ENCODE results near the gene ARID3A. TPM values are rescaled to one million over a fixed set of nuclear protein-coding genes. Genes with fewer than 3 reads are reported as not detected.

Gene ARID3A
- total RNA-seq, 2 experiments from 2014 or later: 9.9 to 21.6 TPM

DNA sequence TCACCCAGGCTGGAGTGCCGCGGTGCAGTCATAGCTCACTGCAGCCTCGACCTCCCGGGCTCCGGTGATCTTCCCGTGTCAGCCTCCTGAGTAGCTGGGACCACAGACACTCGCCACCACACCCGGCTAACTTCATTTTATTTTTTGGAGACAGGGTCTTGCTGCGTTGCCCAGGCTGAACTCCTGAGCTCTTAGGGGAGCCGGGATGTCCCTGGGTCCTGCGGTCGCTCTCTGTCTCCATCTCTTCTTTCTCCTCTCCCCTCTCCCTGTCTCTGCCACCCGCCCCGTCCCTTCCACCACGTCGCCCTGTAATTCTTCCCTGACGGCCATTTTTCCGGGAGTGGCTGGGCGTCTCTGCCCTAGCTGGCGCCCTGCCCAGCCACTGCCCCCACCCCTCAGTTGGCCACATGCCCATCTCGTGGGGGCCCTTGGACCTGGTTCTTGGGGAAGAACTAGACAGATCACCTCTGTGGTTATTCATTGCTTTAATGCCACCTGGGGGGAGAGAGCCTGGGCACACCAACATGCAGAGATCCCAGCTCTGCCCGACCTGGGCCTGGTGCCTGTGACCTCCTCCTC, 18.9 kb downstream of the ARID3A start:
- H2AFZ ChIP-seq (ENCODE audit: low read length): no peak overlapping the region
- no peaks in the 10 kb centered on the region for H3K79me2 ChIP-seq (ENCODE audit: insufficient read depth, low read depth, low read length)
- H3K4me1 ChIP-seq (ENCODE audit: insufficient read depth, low read length, poor library complexity, severe bottlenecking): peaks cover 29% of the 10 kb centered on the region
- ChIA-PET CTCF (ENCODE audit: unreplicated experiment) (no interaction called here), POLR2A (interaction anchor here (0.6 to 1.2 kb wide), 2 partner anchors 36 to 43 kb away, joined by 3 read pairs; no protein-coding TSS in a partner anchor)
- DNase-seq (ENCODE audit: low spot score): no peak
- no peaks in the 10 kb centered on the region for H3K36me3 ChIP-seq (ENCODE audit: insufficient read depth, low read length)
- H3K27ac ChIP-seq (ENCODE audit: low read depth, low read length, poor library complexity, severe bottlenecking): no peak overlapping the region
- H3K9me3 ChIP-seq (ENCODE audit: low read length): no peaks in the 10 kb centered on the region
- no peaks in the 10 kb centered on the region for H4K20me1 ChIP-seq (ENCODE audit: insufficient read depth, low read length)
- intact Hi-C loops (cut with micrococcal nuclease; ENCODE audit: unreplicated experiment): no loop called here
- TF ChIP-seq, protein P1, sequence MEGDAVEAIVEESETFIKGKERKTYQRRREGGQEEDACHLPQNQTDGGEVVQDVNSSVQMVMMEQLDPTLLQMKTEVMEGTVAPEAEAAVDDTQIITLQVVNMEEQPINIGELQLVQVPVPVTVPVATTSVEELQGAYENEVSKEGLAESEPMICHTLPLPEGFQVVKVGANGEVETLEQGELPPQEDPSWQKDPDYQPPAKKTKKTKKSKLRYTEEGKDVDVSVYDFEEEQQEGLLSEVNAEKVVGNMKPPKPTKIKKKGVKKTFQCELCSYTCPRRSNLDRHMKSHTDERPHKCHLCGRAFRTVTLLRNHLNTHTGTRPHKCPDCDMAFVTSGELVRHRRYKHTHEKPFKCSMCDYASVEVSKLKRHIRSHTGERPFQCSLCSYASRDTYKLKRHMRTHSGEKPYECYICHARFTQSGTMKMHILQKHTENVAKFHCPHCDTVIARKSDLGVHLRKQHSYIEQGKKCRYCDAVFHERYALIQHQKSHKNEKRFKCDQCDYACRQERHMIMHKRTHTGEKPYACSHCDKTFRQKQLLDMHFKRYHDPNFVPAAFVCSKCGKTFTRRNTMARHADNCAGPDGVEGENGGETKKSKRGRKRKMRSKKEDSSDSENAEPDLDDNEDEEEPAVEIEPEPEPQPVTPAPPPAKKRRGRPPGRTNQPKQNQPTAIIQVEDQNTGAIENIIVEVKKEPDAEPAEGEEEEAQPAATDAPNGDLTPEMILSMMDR (conservative IDR thresholded peaks at IDR 0.05; ENCODE audit: low read length): no peak
- no peak for TF ChIP-seq EZH2phosphoT487 (IDR thresholded peaks at IDR 0.05; ENCODE audit: borderline replicate concordance, low read depth, low read length)
- H3K4me2 ChIP-seq (ENCODE audit: low read length): no peak overlapping the region
- no peaks in the 10 kb centered on the region for H3K9me2 ChIP-seq (ENCODE audit: insufficient read depth, low read length)
- no TSS peak for BruUV-seq (replicated peaks)
- no peak overlapping the region for H3K4me3 ChIP-seq (ENCODE audit: low read depth, low read length, poor library complexity, severe bottlenecking)

DNA sequence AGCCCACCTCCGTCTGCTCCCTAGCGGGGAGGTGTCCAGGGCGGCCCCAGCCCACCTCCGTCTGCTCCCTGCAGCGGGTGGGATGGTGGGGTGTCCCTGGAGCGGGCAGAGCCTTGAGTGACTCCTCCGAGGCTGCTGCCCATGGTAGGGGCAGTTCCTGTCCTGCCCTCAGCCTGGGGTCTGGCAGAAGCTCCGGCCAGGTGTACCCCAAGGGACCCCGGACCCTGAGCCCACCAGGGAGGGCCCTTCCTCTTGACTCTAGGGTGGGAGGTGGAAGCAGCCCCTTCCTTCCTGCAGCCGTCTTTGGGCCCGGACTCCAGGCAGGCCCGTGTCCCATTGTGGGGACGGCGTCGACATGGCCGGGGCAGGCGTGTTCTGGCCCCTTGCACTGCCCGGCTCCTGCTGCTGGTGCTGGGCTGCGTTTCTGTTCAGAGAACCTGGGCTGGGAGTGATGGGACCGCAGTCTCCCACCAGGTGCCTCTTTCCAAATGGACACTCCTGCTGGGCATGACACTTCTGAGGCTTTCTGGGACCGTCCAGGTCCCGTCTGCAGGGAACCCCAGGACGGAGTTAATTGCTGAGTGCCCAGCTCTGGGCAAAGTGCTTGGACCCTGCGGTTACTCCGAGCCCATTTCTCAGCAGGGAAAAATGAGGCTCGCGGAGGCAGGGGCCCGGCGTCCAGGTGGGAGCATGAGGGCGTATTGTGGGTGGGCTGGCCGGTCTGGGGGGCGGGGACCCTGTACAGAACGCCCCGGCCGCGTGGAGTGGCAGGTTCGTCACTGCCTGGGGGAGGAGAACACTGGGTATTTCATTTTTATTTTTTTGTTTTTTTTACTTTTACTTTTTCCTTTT, 19.8 kb downstream of the ARID3A start:
- no TSS peak for BruUV-seq (replicated peaks)
- no peaks in the 10 kb centered on the region for H3K36me3 ChIP-seq (ENCODE audit: insufficient read depth, low read length)
- CTCF ChIA-PET (ENCODE audit: unreplicated experiment): no interaction called here
- no peak for DNase-seq (ENCODE audit: low spot score)
- no peaks in the 10 kb centered on the region for H3K9me2 ChIP-seq (ENCODE audit: insufficient read depth, low read length)
- peaks cover 29% of the 10 kb centered on the region for H3K4me1 ChIP-seq (ENCODE audit: insufficient read depth, low read length, poor library complexity, severe bottlenecking)
- no peaks in the 10 kb centered on the region for H3K9me3 ChIP-seq (ENCODE audit: low read length)
- TF ChIP-seq EZH2phosphoT487 (IDR thresholded peaks at IDR 0.05; ENCODE audit: borderline replicate concordance, low read depth, low read length): no peak
- TF ChIP-seq, protein P1 (conservative IDR thresholded peaks at IDR 0.05; ENCODE audit: low read length): no peak
- H3K79me2 ChIP-seq (ENCODE audit: insufficient read depth, low read depth, low read length): no peaks in the 10 kb centered on the region
- no peak overlapping the region for H2AFZ ChIP-seq (ENCODE audit: low read length)
- H4K20me1 ChIP-seq (ENCODE audit: insufficient read depth, low read length): no peaks in the 10 kb centered on the region
- H3K4me2 ChIP-seq (ENCODE audit: low read length): no peak overlapping the region
- no peak overlapping the region for H3K27ac ChIP-seq (ENCODE audit: low read depth, low read length, poor library complexity, severe bottlenecking)
- intact Hi-C loops (cut with micrococcal nuclease; ENCODE audit: unreplicated experiment): loop anchor here (2.0 kb wide), 1 partner anchor 21 kb away; no protein-coding TSS in a partner anchor
- no peak overlapping the region for H3K4me3 ChIP-seq (ENCODE audit: low read depth, low read length, poor library complexity, severe bottlenecking)
- POLR2A ChIA-PET: interaction anchor here (0.6 to 1.2 kb wide), 2 partner anchors 37 to 44 kb away, joined by 3 read pairs; no protein-coding TSS in a partner anchor
